Posterior vena cava (tissue), 2 donors: Measurements from ENCODE around the gene SDHAF2. TPM values are rescaled to one million over a fixed set of nuclear protein-coding genes. Genes with fewer than 3 reads are reported as not detected.
"Not testable (repeated sequence)": the region's sequence is repeated elsewhere in the genome, so short reads cannot be mapped to it uniquely, and the experiment has no call there.

Experiments
- DNase-seq: peaks from one replicate; pipeline ENCODE4 v3.0.0-alpha.2; 2020; ENCODE audit warnings: low spot score
- intact Hi-C, 2 donors: fragments of 100-400 bp; cut with DNase I; formaldehyde crosslinking; loops; one replicate each; pipeline versions ENCODE4 v1.14.1 to v1.14.2; 2022 to 2023
- long read RNA-seq, 2 donors: library from polyadenylated mRNA; unstranded; transcript quantifications; one replicate each; pipeline ENCODE4 v2.0.0, GENCODE V29; 2020 to 2021
- total RNA-seq, 2 donors: library from RNA; stranded (reverse); fragmentation: NEBNext Ultra II Directional; extraction: Animal tissue kit (Norgen Biotek cat#: 25700); gene quantifications; one replicate each; pipeline ENCODE4 v1.2.1, GENCODE V29; 2021
- donor health status: DM: yes; HTN: yes; CAD: no.
- donor health status: DM: yes; HTN: yes; CAD: no.

The SDHAF2 gene
- 10 to 100 TPM; 23.4 to 24.9 TPM for total RNA-seq
- long read RNA-seq, donor 1, transcript SDHAF2-201 (4 exons, 2,033 nt), result major isoform, 9 of 10 reads
- long read RNA-seq, donor 1, partial matches to known transcripts, result 0 of 10 reads
- long read RNA-seq, donor 1, other reads (novel, unspliced or antisense), result 1 of 10 reads
- long read RNA-seq, donor 2, transcript SDHAF2-201 (4 exons, 2,033 nt), result major isoform, 74 of 87 reads
- long read RNA-seq, donor 2, partial matches to known transcripts, result 2 of 87 reads
- long read RNA-seq, donor 2, other reads (novel, unspliced or antisense), result 1 of 87 reads

- DNase-seq, result peak; percentile 99
- intact Hi-C loops, result no loop called here
Observed at GRCh38 chr11:61429691-61430582, at the start of gene SDHAF2, which contains the start of gene CPSF7. SDHAF2 (plus strand) TSS chr11:61430124; CDS start chr11:61430147, 23 bp downstream. CPSF7 (minus strand) TSS chr11:61429975; CDS start chr11:61429235, 740 bp downstream.

DNA sequence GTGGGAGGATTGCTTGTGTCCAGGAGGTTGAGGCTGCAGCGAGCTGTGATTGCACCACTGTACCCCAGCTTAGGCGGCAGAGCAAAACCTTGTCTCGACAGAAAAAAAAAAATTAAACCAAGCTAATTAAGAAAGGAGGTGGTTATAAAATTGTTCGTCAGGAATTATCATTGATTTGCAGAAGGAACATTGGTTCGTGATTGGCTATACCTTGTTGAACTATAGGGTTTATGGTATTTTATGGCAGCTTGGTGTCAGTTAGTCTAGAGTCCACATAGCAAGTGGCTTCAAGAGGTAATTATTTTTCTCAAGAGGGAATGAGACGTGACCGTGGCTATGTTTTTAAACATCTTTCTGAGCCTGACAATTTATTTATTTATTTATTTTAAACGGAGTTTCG lies 49.0 kb upstream of the SDHAF2 start:
- intact Hi-C loops, result no loop called here
- DNase-seq, result no peak

DNA sequence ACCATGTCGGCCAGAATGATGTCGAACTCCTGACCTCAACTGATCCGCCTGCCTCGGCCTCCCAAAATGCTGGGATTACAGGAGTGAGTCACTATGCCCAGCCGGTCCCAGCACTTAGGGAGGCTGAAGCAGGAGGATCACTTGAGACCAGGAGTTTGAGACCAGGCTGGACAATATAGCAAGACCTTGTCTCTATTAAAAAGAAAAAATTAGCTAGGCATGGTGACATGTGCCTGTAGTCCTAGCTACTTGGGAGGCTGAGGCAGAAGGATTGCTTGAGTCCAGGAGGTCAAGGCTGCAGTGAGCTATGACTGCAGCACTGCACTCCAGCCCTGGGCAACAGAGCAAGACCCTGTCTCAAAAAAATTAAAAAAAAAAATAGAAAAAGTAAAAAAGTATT lies 46.1 kb upstream of the SDHAF2 start:
- DNase-seq, result not testable (repeated sequence)
- intact Hi-C loops, result loop anchor here (2.0 kb wide), 2 partner anchors 45 to 47 kb away; no protein-coding TSS in a partner anchor

GRCh38 chr11:61384271-61385242 lies 45.4 kb upstream of the SDHAF2 start:
- DNase-seq, result no peak

DNA sequence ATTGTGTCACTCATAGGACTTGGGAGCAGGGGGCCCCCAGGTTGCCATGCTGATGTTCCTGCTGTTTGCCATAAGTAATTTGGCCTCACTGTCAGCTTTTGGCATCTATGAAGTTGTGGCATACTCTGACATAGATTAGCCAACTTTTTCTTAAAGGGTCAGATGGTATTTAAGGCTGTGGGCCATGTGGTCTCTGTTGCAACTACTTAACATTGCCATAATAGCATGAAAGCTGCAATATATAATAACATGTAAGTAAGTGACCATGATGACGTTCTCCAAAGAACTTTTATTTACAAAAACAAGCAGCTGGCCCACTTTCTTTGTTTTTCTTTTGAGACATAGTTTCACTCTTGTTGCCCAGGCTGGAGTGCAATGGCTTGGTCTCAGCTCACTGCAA lies 39.8 kb upstream of the SDHAF2 start:
- intact Hi-C loops, result no loop called here

More at GRCh38 chr11:61384271-61385242, 45.4 kb upstream of the SDHAF2 start:
- intact Hi-C loops, result loop anchor here (2.0 kb wide), 2 partner anchors 46 to 48 kb away; no protein-coding TSS in a partner anchor

GRCh38 chr11:61392981-61393595 lies 36.8 kb upstream of the SDHAF2 start:
- DNase-seq, result no peak
- intact Hi-C loops, result no loop called here

More for the DNA sequence above, 39.8 kb upstream of the SDHAF2 start:
- no peak for DNase-seq

DNA sequence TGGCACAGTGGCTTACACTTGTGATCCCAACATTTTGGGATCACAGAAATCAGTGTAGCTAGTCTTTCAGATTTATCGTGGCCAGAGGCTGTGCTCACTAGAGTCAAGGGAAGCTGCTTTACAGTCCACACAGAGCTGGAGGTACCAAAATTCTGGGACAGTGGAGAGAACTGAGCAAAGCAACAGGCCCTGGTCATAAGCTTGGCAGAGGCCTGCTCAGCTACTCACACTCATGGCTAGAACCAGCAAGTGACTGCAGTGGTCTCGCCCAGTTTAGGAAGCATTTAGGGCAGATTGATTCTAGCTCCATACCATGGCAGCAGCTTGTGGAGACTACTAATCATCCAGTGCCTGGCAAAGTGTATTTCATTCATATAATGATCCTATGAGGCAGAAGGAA lies 28.8 kb upstream of the SDHAF2 start:
- no peak for DNase-seq
- intact Hi-C loops, result no loop called here

- DNase-seq, result no peak
- intact Hi-C loops, result no loop called here
Observed at GRCh38 chr11:61401573-61401972, 28.4 kb upstream of the SDHAF2 start.

- intact Hi-C loops, result no loop called here
- no peak for DNase-seq
Observed at GRCh38 chr11:61403658-61404057, 26.3 kb upstream of the SDHAF2 start.

- DNase-seq, result no peak
- intact Hi-C loops, result no loop called here
Observed at GRCh38 chr11:61404103-61404502, 25.8 kb upstream of the SDHAF2 start.

DNA sequence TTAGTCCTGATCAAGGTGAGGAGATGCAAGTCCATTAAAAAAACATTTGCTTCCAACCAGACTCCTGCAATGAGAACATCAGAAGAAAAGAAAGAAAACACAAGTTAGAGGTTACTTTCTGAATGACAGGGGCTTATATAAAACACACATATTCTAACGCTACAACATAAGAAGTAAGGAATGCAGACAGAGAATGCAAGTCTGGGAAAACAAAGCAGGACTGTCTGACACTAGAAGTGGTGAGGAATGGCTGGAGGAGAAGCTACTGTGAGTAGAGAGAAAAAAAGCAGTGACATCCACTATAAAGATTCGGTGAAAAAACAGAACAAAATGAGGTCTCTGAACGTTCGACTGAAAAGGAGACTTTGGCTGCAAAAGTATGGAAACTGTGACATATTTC lies 25.3 kb upstream of the SDHAF2 start:
- intact Hi-C loops, result no loop called here
- DNase-seq, result no peak

GRCh38 chr11:61406067-61406466 lies 23.9 kb upstream of the SDHAF2 start:
- intact Hi-C loops, result no loop called here
- DNase-seq, result no peak

DNA sequence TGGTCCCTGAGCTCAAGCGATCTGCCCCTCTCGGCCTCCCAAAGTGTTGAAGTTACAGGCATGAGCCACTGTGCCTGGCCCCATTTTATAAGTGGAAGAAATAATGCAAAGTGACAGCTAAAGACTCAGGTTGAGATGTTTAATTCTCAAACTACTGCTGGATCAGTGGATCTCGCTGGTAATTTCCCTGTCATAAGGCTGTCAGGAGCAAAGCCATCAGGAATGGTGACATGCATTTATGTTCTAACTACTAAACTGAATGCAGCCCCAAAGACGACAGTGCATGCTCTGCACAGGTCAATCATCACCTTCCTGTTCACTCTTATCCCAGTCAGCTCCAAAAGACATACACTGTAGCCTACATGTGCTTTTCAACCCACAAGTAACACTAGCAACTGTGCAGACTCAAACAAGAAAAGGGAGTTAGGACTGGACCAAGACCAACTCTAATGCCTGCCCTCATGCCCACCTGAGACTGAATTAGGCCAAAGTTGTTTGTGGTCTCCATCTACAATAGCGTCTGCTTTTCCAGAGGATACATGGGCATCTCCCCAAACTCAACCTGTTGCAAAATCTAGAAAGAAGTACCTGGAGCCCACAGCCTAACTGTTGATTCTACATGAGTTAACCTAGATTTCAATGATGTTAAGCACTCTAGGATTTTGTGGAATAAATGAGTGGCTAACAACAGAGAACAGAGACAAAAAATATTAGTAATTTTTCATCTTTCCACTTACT lies 22.8 kb upstream of the SDHAF2 start:
- intact Hi-C loops, result no loop called here

DNA sequence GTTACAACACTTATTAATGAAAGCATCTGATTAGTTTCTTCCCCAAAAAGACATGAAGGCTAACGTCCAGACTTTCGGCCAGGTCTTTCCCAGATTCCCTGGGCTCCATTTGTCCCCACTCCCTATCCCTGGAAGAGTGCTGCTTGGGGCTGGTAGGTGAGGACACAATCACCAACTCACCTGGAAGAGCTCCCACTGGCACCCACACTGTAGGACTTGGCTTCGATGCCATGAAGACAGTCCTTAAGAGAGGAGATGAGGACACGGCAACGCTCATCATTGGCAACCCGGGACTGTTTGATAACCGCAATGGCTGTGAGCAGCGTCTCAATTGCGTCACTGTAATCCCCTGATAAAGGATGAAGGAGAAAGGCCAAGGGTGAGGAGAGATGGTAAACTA lies 18.3 kb upstream of the SDHAF2 start:
- intact Hi-C loops, result no loop called here
- no peak for DNase-seq

More for the DNA sequence above, 22.8 kb upstream of the SDHAF2 start:
- DNase-seq, result no peak

DNA sequence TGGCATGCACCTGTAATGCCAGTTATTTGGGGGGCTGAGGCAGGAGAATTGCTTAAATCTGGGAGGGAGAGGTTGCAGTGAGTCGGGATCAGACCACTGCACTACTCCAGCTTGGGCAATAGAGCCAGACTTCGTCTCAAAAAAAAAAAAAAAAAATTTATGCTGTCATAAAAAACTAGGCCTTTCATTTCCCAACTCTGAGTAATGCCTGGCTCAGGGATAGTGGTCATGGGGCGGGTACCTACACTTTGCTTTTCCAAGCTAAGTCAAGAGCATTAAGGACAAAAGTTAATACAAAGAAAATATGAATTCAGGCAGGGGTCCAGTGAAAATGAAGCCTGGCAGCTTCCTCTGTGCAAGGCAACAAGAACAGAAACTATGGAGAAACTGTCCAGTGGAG lies 16.4 kb upstream of the SDHAF2 start:
- DNase-seq, result no peak
- intact Hi-C loops, result no loop called here

GRCh38 chr11:61414547-61414946 lies 15.4 kb upstream of the SDHAF2 start:
- DNase-seq, result no peak

GRCh38 chr11:61415381-61415780 lies 14.5 kb upstream of the SDHAF2 start:
- intact Hi-C loops, result no loop called here
- no peak for DNase-seq

More at GRCh38 chr11:61414547-61414946, 15.4 kb upstream of the SDHAF2 start:
- intact Hi-C loops, result no loop called here

GRCh38 chr11:61416941-61417340 lies 13.0 kb upstream of the SDHAF2 start:
- DNase-seq, result no peak
- intact Hi-C loops, result no loop called here
